Lower leg skin (tissue), 4 donors: ENCODE data around the gene PM20D2. TPM values are rescaled to one million over a fixed set of nuclear protein-coding genes. Genes with fewer than 3 reads are reported as not detected.

Source experiments
- DNase-seq, 2 donors: peaks; one replicate each; pipeline ENCODE4 v3.0.0-alpha.2; 2019; ENCODE audit warnings: low spot score in 2 of 2
- H3K4me3 ChIP-seq: fragments of 200-600 bp; sonication (generic); 2 replicates; pipeline ENCODE4 v1.5.1; 2017; ENCODE audit warnings: mild to moderate bottlenecking, low read depth; ENCODE audit not compliant: poor library complexity, severe bottlenecking
- POLR2A ChIP-seq, 2 donors: fragments of 450-650 bp; IDR thresholded peaks; one replicate each; pipeline ENCODE4 v1.6.1; 2016 to 2017; ENCODE audit warnings: antibody characterized with exemption in 2 of 2, mild to moderate bottlenecking in 1 of 2, moderate library complexity in 1 of 2
- WGBS, 2 donors: methylation state at CpG; one replicate each; pipeline ENCODE4 v1.1.5; 2018; 5-methylcytosine and 5-hydroxymethylcytosine counted together
- intact Hi-C: fragments of 100-400 bp; cut with DNase I; formaldehyde crosslinking; loops from one replicate; pipeline ENCODE4 v1.15.0; 2023; ENCODE audit warnings: low total_unique reads
- total RNA-seq, 4 donors: library from RNA; depleted of rRNA; stranded (reverse); fragments of >200 nt; gene quantifications; one replicate each; pipeline ENCODE4 v1.1.0, GENCODE V29; 2016
- TF ChIP-seq, protein P1 (sequence below), 3 donors: fragments of 450-650 bp; IDR thresholded peaks; one replicate each; pipeline ENCODE4 v1.5.1; 2016; ENCODE audit warnings: antibody characterized with exemption in 3 of 3, mild to moderate bottlenecking in 3 of 3, moderate library complexity in 2 of 3

PM20D2 gene
- total RNA-seq, 4 donors from 2014 or later, result 10.6 to 19.4 (median 15.7) TPM

DNA sequence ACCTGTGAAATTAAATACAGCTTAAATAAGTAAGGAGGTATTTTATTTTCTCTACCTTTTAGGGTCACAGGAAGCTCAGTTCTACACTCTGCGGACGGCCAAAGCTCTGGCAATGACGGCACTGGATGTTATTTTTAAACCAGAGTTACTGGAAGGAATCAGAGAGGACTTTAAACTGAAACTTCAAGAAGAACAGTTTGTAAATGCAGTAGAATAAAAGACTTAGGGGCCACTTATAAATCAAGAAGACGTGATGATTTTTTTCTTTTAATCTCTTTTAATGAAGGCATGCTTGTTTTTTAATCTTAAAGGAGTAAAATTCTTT, 16.2 kb downstream of the PM20D2 start:
- intact Hi-C loops, result no loop called here
- WGBS, 2 donors, result 69 to 76% methylated on average over 4 of the region's 4 CpGs
- no peak for DNase-seq
- H3K4me3 ChIP-seq, result no peak overlapping the region
- TF ChIP-seq POLR2A (IDR thresholded peaks at IDR 0.05), result no peak
- TF ChIP-seq, protein P1, sequence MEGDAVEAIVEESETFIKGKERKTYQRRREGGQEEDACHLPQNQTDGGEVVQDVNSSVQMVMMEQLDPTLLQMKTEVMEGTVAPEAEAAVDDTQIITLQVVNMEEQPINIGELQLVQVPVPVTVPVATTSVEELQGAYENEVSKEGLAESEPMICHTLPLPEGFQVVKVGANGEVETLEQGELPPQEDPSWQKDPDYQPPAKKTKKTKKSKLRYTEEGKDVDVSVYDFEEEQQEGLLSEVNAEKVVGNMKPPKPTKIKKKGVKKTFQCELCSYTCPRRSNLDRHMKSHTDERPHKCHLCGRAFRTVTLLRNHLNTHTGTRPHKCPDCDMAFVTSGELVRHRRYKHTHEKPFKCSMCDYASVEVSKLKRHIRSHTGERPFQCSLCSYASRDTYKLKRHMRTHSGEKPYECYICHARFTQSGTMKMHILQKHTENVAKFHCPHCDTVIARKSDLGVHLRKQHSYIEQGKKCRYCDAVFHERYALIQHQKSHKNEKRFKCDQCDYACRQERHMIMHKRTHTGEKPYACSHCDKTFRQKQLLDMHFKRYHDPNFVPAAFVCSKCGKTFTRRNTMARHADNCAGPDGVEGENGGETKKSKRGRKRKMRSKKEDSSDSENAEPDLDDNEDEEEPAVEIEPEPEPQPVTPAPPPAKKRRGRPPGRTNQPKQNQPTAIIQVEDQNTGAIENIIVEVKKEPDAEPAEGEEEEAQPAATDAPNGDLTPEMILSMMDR (IDR thresholded peaks at IDR 0.05), result no peak

DNA sequence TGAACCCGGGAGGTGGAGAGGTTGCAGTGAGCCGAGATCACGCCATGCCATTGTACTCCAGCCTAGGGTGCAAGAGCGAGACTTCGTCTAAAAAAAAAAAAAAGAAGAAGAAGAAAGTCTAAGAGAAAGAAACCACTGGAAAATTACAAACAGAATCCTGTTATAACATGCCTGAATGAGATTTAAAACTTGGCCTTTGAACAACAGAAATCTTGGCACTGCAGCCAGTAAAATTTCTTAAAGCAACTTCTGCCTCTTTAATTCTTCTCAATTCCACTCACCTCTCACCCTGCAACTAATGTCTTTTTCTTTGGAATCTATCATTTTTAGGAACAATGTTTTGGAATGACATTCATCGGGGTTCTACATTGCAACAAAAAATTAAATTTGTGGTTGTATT, 26.3 kb downstream of the PM20D2 start:
- intact Hi-C loops, result no loop called here
- no peak for TF ChIP-seq POLR2A (IDR thresholded peaks at IDR 0.05)
- TF ChIP-seq, protein P1 (IDR thresholded peaks at IDR 0.05), result no peak
- WGBS, 2 donors, result 24 to 42% methylated on average over 6 of the region's 6 CpGs
- H3K4me3 ChIP-seq, result no peak overlapping the region
- DNase-seq, result no peak

DNA sequence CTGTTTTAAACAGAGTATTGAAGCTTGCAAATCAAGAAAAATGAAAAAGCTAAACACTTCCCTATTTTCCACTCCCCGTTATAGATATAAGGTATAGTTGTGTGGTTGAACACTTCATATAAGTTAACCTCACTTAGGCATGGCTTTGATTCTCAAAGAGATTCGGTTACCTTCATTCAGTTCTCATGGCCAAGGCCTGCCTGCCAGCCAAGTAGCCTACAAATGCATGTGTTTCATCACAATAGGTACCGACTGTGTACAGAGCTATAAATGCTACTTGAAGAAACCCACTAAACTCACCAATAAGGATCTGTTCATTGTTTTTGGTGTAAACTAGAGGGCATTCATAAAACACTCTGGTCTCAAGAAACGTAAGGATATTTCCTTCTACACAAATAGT, 27.8 kb downstream of the PM20D2 start:
- TF ChIP-seq, protein P1 (IDR thresholded peaks at IDR 0.05), result no peak
- TF ChIP-seq POLR2A (IDR thresholded peaks at IDR 0.05), result no peak
- 81 to 87% methylated on average over 4 of the region's 4 CpGs for WGBS, 2 donors
- intact Hi-C loops, result no loop called here
- H3K4me3 ChIP-seq, result no peak overlapping the region
- DNase-seq, result no peak

DNA sequence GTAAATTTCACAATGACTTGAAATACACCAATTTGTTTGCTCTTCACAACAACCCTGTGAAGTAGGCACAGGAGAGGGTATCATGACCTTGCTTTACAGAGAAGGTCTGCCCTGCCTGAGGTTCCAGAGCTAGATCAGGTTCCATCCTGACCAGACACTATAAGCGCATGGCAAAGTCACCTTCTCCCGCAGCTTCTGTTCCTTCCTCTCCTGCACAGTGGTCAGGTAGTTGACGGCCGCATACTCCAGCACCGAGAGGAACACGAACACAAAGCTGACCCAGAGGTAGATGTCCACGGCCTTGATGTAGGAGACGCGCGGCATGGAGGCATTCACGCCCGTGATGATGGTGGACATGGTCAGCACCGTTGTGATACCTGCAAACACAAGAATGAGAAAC, 34.3 kb downstream of the PM20D2 start:
- intact Hi-C loops, result no loop called here
- DNase-seq, result no peak
- 91 to 94% methylated on average over 13 of the region's 13 CpGs for WGBS, 2 donors
- H3K4me3 ChIP-seq, result no peak overlapping the region
- TF ChIP-seq, protein P1 (IDR thresholded peaks at IDR 0.05), result no peak
- no peak for TF ChIP-seq POLR2A (IDR thresholded peaks at IDR 0.05)

DNA sequence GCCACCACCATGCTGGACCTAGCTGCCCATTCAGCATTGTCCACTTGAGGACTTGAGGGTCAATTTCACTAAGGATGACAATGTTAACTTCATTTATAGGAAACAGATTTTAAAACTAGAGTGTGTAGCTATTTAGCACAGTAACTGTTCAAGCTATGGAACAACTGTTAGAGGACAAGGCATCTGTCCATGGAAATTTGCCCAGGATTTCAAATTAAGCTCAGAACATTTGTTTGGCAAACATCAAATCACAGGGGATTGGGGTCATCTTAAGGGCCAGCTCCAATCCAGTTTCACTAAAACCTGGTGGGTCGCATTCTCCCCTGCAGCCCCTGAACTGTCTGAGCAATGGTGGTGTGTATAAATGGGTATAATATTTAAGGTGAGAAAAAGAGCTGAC, 35.1 kb downstream of the PM20D2 start:
- 74% methylated on average over 1 of the region's 1 CpG for WGBS, 2 donors
- TF ChIP-seq, protein P1 (IDR thresholded peaks at IDR 0.05), result no peak
- no peak for TF ChIP-seq POLR2A (IDR thresholded peaks at IDR 0.05)
- H3K4me3 ChIP-seq, result no peak overlapping the region
- DNase-seq, result no peak
- intact Hi-C loops, result no loop called here

DNA sequence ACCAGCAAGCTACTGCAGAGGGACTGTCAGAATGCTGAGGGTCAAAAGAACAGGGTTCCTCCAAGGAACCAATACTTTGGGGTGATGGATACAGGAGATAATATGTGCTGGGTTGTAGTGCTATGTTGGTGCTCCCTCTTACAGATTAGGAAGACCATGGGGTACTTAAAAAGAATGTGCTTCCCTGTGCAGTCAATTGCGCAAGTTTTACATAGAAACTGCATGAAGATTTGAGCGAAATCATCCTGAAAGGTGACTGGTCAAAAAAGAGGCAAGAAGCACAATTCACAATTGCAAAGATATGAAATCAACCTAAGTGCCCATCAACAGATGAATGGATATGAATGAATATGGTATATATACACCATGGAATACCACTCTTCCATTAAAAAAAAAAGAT, 37.4 kb downstream of the PM20D2 start:
- DNase-seq, result no peak
- TF ChIP-seq POLR2A (IDR thresholded peaks at IDR 0.05), result no peak
- TF ChIP-seq, protein P1 (IDR thresholded peaks at IDR 0.05), result no peak
- 50 to 100% methylated on average over 2 of the region's 2 CpGs for WGBS, 2 donors
- intact Hi-C loops, result no loop called here
- H3K4me3 ChIP-seq, result no peak overlapping the region
